Stimulated activated CD4-positive, alpha-beta T cell treated with anti-CD3 and anti-CD28 coated beads, Interleukin-1b, Interleukin-23, amount 100 ng/mL, for 48 hours (primary cell): ENCODE results near the gene MAS1L.

Experiments used
- DNase-seq: peaks from one replicate; pipeline ENCODE4 v3.0.0-alpha.2; 2020

The MAS1L gene

DNA sequence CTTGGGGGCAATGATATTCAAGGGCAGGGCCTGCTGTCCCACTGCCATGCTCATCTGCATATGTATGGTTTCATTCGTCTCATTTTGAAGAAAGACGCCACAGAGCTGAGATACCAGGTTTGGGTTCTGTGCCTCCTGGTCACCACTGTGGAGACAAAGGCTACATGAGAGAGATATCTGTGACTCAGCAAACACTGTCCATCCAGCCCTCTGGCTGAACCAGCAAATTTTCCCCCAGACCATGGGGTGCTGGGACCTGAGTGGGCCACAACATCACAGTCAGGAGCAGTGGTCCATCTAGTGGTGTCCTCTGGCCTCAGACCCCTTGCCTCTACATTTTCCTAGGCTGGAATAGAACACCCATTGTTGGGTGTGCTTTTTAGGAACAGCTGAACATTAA is at the start of gene MAS1L:
Gene MAS1L, minus strand, starts transcription at position 297 of the 400 bp plus-strand sequence. Its CDS starts 54 bp downstream, at position 243.
- no peak for DNase-seq

GRCh38 chr6:29532320-29532951 is 44.7 kb upstream of the MAS1L start:
- DNase-seq: no peak

- DNase-seq: peak; percentile 25
Measured at GRCh38 chr6:29531668-29532067, 43.9 kb upstream of the MAS1L start.

- no peak for DNase-seq
Measured at GRCh38 chr6:29530671-29531310, 43.0 kb upstream of the MAS1L start.

GRCh38 chr6:29529956-29530355 is 42.2 kb upstream of the MAS1L start:
- no peak for DNase-seq

DNA sequence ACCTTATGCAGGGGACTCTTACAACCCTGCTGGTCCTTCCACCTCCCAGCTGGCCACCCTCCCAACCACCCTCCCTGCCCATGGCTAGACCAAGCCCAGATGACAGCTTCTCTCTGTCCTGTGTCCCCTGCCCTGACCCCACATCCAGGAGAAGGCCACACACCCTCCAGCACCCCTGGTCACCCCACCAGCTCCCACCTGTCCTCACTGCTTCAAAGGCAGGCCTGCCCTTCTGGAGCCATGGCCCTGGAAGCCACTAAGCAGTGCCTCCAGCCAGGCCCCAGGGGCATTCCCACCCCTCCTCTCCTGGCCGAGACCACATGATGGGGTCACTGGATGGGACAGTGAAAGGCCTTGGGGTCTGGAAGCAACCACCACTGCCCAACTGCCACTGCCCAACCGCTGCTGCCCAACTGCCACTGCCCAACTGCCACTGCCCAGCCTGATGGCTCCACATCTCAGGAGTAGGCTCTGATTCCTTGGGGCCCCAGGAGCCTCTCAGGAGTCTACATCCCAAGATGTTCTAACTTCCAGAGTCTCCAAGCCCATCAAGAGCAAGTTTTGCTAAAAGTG is 41.3 kb upstream of the MAS1L start:
- no peak for DNase-seq

GRCh38 chr6:29528300-29528931 is 40.7 kb upstream of the MAS1L start:
- DNase-seq: no peak

DNA sequence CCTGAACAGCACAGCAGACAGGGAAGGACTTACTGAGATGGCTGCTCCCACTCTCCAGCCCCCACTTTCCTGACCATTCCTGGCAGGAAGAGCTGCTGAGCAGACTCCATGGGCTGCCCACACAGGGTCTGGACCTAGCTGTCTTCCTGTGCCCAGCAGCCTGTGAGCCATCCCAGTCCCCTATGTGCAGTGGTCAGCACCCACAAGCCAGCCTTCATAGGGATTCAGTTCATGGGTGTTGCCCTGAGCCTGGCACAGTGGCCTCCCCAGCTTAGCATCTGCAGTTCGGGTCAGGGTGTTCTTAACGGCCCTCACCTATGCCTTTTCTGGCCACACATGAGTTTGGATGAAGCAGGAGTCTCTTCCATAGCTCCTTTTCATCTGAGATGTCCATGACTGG is 39.8 kb upstream of the MAS1L start:
- no peak for DNase-seq

DNA sequence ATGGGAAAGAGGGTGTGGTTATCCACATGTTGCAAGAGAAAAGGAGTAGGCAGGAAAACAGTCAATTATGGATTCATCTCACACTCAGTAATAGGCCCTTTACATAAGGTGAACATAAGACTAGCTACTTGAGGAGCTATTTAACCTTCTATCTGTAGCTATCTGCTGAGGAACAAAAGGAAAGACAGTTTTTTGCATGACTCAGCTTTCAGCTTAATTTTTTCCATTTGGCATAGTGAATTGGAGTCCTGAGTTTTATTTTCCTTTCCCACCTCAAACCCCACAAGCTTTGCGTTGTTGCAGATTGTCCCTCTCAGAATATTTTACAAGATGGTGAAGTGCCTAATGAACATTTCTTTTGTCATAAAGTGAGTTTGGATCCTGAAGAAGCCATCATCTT is 39.4 kb upstream of the MAS1L start:
- DNase-seq: no peak

DNA sequence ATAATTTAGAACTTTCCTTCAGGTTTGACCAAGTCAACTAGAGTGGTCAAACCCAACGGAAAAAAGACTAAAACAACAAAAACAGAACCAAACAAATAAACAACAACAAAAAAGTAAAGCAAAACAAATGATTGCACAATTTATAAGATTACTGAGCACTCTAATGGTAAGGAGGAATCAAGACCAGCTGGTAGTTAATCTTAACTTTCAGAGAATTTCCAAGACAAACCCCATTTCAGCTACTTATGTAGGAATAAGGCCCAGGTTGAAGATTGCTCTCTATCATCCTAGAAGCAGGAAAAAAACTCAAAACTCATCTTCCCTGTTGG is 37.5 kb upstream of the MAS1L start:
- DNase-seq: no peak

- no peak for DNase-seq
Measured at GRCh38 chr6:29524444-29525310, 36.9 kb upstream of the MAS1L start.

DNA sequence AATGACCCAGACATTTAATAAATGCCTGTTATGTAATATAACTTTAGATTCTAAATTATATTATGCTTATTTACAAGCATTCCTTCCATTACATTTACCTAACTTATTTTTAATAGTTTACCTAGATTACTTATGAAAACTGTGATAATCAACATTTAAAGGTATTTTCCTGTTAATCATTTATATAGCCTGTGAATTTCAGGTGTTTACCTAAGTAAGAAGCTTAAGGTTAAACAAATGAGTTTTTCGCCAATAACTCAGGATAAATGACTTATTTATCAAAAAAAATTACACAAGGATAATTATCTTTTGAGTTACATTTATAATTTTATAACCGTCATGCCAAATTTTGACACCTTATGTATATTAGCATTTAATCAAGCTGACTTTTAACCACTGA is 36.3 kb upstream of the MAS1L start:
- no peak for DNase-seq

DNA sequence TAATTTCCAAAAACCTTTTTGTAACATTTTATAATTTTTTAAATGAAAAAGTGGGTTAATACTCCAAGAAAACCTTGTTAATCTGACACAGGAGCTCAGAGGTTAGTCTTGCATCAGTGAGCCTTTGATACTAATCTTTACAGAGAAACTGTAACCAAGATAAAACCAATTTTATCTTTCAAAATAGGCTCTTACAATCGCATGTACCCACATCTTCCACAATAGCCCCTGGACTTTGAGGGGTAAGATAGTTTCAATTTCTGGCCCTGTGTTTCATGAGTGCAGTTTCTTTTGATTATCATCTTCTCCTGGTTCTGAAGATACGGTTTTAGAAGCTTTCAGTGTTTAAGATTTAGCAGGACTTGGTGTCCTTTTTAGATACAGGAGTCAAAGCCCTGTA is 34.5 kb upstream of the MAS1L start:
- no peak for DNase-seq

DNA sequence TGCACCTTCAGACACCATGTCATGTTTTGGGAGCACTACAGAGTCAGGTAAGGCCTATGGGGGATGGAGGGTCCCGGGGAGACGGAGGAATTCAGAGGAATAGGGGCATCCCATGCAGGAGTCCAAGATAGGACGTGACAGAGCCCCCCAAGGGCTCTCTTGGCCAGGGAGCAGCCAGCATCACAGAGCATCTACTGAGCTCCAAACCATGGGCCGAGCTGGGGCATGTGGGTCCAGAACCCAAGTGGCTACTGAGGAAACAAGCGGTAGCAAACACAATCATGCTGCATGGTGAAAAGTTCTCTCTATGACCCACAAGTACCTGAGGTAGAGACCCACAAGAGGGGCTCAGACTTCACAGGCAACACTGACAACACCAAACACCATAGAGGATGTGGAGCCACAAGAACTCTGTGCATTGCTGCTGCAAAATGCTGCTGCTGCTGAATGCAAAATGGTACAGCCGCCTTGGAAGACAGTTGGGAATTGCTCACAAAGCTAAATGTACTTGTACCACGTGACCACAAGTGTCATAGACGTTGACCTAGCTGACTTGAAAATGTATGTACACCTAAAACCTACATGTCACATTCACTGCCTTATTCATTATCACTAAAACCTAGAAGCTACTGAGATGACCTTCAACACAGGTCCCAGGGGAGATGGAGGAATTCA is 33.4 kb upstream of the MAS1L start:
- DNase-seq: no peak

GRCh38 chr6:29520232-29520631 is 32.5 kb upstream of the MAS1L start:
- no peak for DNase-seq

DNA sequence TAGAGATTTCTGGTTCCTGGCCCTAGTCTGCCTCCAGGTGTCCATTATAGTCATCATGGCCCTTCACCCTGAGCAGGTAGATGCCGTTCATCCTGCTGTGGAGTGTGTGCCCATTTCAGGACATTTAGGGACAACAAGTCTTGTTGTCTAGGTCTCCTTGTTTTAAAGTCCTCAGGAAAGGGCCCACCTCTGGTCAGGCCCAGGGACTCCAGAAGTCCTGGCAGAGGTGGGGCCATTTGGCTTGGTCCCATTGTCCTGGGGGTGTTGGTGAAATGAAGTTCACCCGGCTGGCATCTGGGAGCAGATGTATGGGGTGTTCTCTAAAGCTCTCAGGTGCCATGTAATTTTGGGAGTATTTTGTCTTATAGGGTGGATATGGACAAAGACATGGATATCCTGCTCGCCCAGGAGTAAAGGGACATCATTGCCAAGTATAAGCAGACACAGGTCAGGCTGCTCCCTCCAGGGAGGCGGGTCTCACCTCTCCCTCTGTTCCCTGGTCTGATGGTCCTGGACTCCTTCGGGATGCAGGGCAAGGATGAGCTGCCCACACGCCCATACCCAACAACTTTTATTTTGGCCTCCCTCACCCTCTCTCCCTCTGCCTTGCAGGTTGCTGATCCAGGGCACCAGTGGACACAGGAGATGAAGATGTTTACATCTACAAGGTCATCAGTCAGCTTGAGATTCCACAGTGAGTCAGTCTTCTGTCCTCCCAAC is 31.7 kb upstream of the MAS1L start:
- DNase-seq: no peak

DNA sequence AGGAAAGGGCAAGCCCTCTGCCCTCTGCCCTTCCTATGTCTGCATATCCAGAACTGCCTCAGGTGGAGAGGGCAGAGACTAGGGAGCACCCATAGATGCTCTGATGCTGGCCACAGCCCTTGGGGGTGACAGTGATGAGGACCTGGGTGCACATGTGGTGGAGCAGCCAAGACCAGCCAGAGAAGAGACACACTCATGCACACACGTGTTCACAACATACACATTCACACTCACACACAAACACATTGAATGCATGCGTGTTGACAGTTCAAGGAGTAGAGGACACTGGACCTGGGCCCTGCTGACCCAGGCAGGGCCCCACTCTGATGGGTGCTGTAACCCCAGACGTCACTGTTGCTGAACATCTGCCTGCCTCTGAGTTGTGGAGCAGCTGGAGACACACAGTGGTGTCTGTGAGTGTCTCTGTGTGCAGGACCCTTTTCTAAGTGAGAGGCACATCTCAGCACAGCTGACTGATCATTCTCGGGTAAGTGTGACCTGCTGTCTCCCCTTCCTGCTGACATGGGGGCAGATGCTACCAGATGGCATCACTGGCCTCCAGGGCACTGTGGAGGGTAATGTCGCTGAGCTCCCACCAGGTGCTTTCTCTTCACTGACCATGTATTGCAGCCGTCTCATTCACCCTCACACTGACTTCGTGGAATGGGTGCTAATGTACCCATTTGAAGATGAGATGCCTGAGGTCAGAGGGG is 30.1 kb upstream of the MAS1L start:
- no peak for DNase-seq

DNA sequence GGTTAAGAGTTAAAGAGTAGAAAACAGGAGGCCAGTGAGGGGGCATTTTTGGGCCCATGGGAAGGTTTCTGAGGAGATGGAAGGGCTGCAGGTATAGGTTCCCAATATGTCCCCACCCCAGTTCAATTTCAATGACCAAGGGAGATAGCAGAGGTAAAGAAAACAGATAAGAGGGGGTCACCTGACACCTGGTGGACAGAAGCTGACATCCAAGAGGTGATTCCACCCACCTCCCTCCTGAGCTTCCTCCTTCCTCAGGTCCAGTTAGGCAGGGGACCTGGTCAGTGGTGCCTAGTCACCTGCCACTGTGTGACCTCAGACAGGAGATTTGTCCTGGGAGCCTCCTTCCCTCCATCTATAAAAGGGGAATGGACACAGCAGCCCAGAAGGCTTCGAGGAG is 29.5 kb upstream of the MAS1L start:
- no peak for DNase-seq

DNA sequence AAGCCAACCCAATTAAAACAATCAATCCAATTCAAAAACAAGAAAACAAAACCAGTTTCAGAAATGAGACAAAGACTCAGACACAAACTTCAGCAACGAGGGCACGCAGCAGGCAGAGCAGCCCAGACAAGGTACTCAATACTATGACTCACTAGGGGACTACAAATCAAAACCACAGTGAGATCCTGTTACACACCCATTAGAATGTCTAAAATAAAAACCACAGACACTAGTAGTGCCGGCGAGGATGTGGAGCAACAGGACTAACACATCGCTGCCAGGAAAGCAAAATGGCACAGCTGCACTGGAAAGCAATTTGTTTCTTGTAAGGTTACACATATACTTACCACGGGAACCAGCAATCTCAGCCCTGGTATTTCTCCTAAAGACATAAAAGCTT is 28.4 kb upstream of the MAS1L start:
- DNase-seq: peak; percentile 33

DNA sequence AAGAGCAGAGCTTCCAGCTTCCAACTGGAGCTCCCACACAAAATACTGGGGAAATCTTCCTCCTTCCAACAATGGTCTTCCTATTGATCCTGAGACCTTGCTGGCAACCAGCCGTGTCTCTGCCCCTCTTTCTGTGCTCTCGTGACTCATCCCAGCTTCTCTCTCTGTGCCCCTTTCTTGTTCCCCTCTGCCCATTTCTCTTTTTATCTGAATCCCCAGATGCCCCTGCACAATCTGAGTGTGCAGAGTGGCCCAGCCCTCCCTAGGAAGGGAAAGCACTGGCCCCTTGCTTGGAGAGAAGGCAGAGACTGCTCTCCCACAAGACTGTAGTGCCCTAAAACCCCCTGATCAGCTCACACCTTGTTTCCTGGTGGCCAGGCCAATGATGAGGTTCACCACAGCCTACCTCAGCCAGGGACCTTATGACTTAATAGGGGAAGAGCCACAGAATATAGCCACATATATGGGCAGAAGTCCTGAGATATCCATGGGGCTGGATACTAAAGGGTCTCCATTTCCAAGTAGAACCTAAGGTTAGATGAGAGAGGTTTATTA is 23.1 kb upstream of the MAS1L start:
- no peak for DNase-seq

DNA sequence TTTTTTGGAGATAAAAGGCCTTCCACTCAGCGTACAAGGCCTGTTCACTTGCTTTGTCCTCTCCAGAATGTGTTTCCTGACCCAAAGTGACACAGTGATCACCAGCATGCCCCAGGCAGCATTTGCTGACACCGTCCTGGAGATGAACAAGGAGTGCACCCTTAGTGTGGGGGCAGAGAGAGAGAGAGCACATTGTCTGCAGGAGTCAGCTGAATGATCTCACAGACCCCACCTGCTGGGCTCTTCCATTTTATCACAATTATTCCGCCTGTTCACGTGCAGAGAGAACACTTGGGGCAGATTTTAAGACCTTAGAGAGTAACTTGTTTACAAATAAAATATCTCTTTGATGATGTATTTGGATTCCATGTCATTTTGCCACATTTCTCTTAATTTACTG is 22.4 kb upstream of the MAS1L start:
- no peak for DNase-seq
